Activated naive CD8-positive, alpha-beta T cell (primary cell): ENCODE measurements around the gene AGMAT.
"Not testable (repeated sequence)": the region's sequence is repeated elsewhere in the genome, so short reads cannot be mapped to it uniquely, and the experiment has no call there.

Experiments
- H3K27ac Mint-ChIP-seq: one replicate; pipeline ENCODE4 v1.8.0; 2021; ENCODE audit warnings: mixed read lengths
- H3K27me3 Mint-ChIP-seq: one replicate; pipeline ENCODE4 v1.8.0; 2021; ENCODE audit warnings: mixed read lengths
- H3K36me3 Mint-ChIP-seq: one replicate; pipeline ENCODE4 v1.8.0; 2021; ENCODE audit warnings: mixed read lengths
- H3K4me1 Mint-ChIP-seq: one replicate; pipeline ENCODE4 v1.8.0; 2021; ENCODE audit warnings: low read depth, mixed read lengths
- H3K4me3 Mint-ChIP-seq: one replicate; pipeline ENCODE4 v1.8.0; 2021; ENCODE audit warnings: mild to moderate bottlenecking, mixed read lengths
- H3K9me3 Mint-ChIP-seq: one replicate; pipeline ENCODE4 v1.8.0; 2021; ENCODE audit warnings: low read depth, mixed read lengths

Gene AGMAT

DNA sequence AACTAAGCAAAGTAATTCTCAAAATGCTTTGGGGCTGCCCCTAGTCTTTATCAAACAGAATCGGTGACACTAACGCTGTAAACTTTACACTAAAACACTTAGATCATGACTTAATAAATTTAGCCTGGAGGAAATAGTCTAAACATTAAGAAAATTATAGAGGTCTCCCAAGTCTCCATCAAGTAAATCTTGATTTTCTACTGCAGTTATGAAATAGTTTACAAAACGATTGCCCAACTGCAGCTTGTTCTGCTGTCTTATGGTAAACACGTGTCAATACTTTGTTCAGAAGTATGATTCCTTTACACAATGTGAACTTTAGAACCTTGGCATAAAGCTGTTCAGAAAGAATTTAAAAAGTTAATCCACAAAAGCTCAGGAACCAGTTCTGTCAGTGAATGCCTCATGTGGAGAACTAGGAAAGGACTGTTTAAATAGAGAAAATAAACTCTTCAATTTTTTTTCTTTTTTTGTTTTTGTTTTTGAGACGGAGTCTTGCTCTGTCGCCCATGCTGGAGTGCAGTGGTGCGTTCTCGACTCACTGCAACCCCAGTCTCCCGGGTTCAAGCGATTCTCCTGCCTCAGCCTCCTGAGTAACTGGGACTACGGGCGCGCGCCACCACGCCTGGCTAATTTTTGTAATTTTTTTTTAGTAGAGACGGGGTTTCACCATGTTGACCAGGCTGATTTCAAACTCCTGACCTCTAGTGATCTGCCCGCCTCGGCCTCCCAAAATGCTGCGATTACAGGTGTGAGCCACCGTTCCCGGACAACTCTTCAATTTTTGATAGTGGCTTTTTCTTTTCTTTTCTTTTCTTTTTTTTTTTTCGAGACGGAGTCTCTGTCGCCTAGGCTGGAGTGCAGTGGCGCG lies 34.0 kb upstream of the AGMAT start:
- Mint-ChIP-seq H3K4me1 (peaks cover 54% of the 10 kb centered on the region), H3K27me3 (no peaks in the 10 kb centered on the region), H3K36me3 (no peaks in the 10 kb centered on the region), H3K9me3 (no peaks in the 10 kb centered on the region), H3K27ac (peak overlapping the region; percentile 96), H3K4me3 (peak overlapping the region; percentile 97)

- H3K4me1 Mint-ChIP-seq = peaks cover 54% of the 10 kb centered on the region
- H3K4me3 Mint-ChIP-seq = peak overlapping the region; percentile 97
- H3K27me3 Mint-ChIP-seq = no peaks in the 10 kb centered on the region
- H3K9me3 Mint-ChIP-seq = no peaks in the 10 kb centered on the region
- peak overlapping the region; percentile 96 for H3K27ac Mint-ChIP-seq
- H3K36me3 Mint-ChIP-seq = no peaks in the 10 kb centered on the region
Measured at GRCh38 chr1:15618077-15618654, 33.3 kb upstream of the AGMAT start.

DNA sequence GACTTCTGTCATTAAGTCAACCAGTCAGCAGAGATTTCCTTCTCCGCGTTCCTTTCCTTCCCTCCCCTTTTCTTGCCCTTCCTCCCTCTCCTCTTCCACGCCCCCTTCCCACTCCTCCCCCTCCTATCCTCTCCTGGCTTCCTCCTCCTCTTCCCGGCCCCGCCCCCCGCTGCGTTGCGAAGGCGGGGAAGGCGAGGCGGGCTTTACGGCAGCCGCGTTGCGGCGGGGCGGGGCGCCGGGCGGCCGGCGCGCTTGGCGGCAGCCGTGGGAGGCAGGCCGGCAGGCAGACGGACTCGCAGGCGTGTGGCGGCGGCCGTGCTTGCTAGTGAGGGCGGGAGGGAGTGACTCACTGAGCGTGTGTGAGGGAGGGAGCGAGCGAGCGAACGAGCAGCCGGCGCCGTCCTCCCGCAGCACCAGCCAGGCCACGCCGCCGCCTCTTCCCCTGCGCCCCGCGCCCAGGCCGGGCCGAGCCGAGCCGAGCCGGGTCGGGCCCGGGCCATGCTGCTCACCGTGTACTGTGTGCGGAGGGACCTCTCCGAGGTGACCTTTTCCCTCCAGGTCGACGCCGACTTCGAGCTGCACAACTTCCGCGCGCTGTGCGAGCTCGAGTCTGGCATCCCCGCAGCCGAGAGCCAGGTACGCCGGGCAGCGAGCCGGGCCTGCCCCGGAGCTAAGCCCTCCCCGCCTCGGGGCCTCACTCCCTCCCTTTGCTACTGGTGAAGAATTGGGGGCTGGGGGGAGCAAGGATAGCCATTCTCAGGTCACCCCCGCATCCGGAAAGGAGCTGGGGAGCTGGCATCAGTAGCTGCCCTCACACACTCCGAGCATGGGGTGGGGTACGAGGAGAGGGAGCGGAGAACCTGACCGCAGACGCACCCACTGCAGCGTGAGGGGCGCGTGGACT lies 32.6 kb upstream of the AGMAT start, which contains the start of gene DDI2:
Gene DDI2 (plus strand): TSS at position 286 of the 904 bp plus-strand sequence. CDS start 213 bp downstream, at position 499.
- H3K27me3 Mint-ChIP-seq = no peaks in the 10 kb centered on the region
- peaks cover 47% of the 10 kb centered on the region for H3K4me1 Mint-ChIP-seq
- H3K27ac Mint-ChIP-seq = peak within 1 kb of the TSS; percentile 96
- H3K36me3 Mint-ChIP-seq = no peaks in the 10 kb centered on the region
- H3K4me3 Mint-ChIP-seq = peak within 1 kb of the TSS; percentile 97
- H3K9me3 Mint-ChIP-seq = no peaks in the 10 kb centered on the region

DNA sequence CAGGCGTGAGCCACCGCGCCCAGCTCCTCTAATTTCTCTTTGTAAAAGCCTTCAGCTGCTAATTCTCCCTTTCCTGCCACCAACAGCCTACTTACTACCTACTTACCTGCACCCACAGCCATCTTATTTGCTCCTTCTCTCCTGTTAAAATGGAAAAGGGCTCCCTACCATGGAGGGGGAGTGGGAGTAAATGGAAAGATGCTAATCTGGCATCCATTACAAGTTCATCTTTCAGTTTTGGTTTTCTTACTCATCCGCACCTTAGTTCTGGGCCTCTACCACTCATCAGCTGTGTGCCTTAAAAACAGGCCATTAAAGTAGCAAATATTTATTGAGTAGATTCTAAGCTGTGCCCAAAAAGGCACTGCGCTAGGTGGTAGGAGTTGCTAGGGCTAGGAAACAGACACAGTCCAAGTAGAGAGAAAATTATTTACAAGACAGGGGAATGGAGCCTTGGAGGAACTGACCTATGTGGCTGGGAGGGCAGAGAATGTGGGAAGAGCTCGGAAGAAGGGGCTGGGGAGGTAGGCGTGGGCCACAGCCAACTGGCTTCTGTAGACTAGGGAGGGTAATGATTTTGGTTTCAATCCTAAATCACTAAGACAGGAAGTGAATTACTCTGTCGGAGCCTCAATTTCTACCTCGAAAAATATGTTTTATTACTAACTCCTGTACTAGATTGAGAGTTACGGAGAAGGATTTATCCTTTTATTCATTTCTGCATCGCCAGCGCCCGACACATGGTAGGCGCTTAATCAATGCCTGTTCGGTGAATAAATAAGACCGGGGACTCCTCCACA lies 31.7 kb upstream of the AGMAT start:
- no peaks in the 10 kb centered on the region for H3K36me3 Mint-ChIP-seq
- H3K4me1 Mint-ChIP-seq = peaks cover 38% of the 10 kb centered on the region
- peak overlapping the region; percentile 97 for H3K4me3 Mint-ChIP-seq
- peak overlapping the region; percentile 91 for H3K27ac Mint-ChIP-seq
- no peaks in the 10 kb centered on the region for H3K27me3 Mint-ChIP-seq
- no peaks in the 10 kb centered on the region for H3K9me3 Mint-ChIP-seq

- no peaks in the 10 kb centered on the region for H3K36me3 Mint-ChIP-seq
- no peak overlapping the region for H3K4me3 Mint-ChIP-seq
- no peak overlapping the region for H3K27ac Mint-ChIP-seq
- H3K4me1 Mint-ChIP-seq = no peaks in the 10 kb centered on the region
- H3K9me3 Mint-ChIP-seq = no peaks in the 10 kb centered on the region
- H3K27me3 Mint-ChIP-seq = no peaks in the 10 kb centered on the region
Measured at GRCh38 chr1:15610167-15610566, 25.3 kb upstream of the AGMAT start.

GRCh38 chr1:15609631-15610030 lies 24.8 kb upstream of the AGMAT start:
- no peaks in the 10 kb centered on the region for H3K27me3 Mint-ChIP-seq
- no peaks in the 10 kb centered on the region for H3K4me1 Mint-ChIP-seq
- H3K9me3 Mint-ChIP-seq = no peaks in the 10 kb centered on the region
- no peak overlapping the region for H3K27ac Mint-ChIP-seq
- no peak overlapping the region for H3K4me3 Mint-ChIP-seq
- no peaks in the 10 kb centered on the region for H3K36me3 Mint-ChIP-seq

GRCh38 chr1:15605398-15606383 lies 20.8 kb upstream of the AGMAT start:
- H3K9me3 Mint-ChIP-seq = no peaks in the 10 kb centered on the region
- H3K27ac Mint-ChIP-seq = no peak overlapping the region
- no peak overlapping the region for H3K4me3 Mint-ChIP-seq
- no peaks in the 10 kb centered on the region for H3K36me3 Mint-ChIP-seq
- peaks cover 12% of the 10 kb centered on the region for H3K4me1 Mint-ChIP-seq
- no peaks in the 10 kb centered on the region for H3K27me3 Mint-ChIP-seq

GRCh38 chr1:15604400-15604799 lies 19.5 kb upstream of the AGMAT start:
- Mint-ChIP-seq H3K4me3 (peak overlapping the region; percentile 72), H3K4me1 (peaks cover 12% of the 10 kb centered on the region)
- H3K27me3 Mint-ChIP-seq, H3K9me3 Mint-ChIP-seq, H3K27ac Mint-ChIP-seq, H3K36me3 Mint-ChIP-seq: not testable (repeated sequence)

DNA sequence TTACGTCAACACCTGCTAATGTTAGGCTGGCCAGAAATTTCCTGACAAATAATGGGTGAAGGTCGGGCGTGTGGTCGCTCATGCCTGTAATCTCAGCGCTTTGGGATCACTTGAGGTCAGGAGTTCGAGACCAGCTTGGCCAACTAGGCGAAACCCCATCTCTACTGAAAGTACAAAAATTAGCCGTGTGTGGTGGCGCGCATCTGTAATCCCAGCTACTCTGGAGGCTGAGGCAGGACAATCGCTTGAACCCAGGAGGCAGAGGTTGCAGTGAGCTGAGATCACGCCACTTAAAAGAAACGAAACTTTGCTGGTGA lies 19.1 kb upstream of the AGMAT start:
- peaks cover 12% of the 10 kb centered on the region for H3K4me1 Mint-ChIP-seq
- not testable (repeated sequence) for H3K27ac Mint-ChIP-seq, H3K9me3 Mint-ChIP-seq, H3K27me3 Mint-ChIP-seq, H3K36me3 Mint-ChIP-seq
- H3K4me3 Mint-ChIP-seq = peak overlapping the region; percentile 72

DNA sequence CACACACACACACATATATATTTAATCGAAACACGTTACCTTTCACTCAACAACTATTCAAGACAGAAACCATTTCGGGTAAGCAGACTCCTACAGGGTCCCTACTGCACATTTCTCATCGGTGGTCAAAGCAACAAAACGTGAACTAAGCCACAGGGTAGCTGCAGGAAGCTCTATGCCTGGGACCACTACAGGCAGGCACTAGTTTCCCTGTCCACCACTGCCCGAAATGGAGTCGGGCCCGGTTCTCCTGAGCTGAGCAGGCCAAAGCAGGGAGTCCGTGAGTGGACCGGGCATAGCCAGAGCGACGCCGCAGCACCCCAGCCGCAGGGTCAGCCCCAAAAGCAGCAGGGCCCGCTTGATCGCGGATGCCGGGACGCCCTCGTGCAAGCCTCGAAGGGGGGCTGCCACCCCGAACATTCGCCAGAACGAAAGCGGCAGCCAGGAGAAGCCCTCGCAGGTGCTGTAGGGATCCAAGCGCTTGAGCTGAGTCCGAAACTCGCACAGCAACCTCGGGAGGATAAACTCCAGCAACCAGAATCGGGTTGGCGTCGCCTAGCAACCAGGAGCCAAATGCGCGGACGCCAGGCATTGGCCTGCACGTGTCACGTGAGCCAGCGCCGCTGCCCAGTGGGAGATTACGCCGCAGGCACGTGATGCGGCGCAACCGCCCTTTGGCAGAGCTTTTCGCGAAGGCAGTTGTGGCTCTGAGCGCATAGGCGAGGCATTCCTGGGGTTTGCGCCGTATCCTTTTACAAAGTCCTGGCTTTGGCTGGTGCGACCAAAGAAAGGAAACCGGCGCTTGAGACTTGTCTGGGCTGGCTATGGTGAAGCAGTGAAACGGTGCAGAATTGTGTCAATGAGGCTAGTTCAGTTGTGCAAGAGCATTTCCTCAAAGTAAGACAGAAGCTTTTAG lies 18.5 kb upstream of the AGMAT start:
- Mint-ChIP-seq H3K36me3 (no peaks in the 10 kb centered on the region), H3K27ac (no peak overlapping the region), H3K4me3 (peak overlapping the region; percentile 72), H3K27me3 (no peaks in the 10 kb centered on the region), H3K4me1 (peaks cover 12% of the 10 kb centered on the region), H3K9me3 (no peaks in the 10 kb centered on the region)

DNA sequence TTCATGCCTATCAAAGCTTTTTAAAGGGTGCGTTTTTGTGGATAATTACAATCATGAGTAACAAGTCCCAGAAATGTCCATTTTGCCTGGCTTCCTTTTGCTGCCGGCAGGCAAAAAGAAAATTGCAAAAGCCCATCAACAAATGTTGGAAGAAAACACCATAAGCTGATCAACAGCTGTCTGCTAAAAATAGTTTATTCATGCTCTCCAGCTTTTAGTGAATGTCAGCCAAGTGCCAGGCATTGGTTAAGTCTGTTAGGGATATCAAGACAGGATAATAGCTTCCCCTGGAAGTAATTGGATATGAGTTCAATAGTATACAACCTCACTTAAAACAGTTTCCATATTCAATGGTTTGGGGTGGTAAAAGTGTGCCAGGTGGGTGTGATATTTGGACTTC lies 13.6 kb upstream of the AGMAT start:
- Mint-ChIP-seq H3K4me3 (no peak overlapping the region), H3K27ac (no peak overlapping the region), H3K4me1 (peaks cover 5% of the 10 kb centered on the region), H3K9me3 (no peaks in the 10 kb centered on the region), H3K36me3 (no peaks in the 10 kb centered on the region), H3K27me3 (no peaks in the 10 kb centered on the region)

DNA sequence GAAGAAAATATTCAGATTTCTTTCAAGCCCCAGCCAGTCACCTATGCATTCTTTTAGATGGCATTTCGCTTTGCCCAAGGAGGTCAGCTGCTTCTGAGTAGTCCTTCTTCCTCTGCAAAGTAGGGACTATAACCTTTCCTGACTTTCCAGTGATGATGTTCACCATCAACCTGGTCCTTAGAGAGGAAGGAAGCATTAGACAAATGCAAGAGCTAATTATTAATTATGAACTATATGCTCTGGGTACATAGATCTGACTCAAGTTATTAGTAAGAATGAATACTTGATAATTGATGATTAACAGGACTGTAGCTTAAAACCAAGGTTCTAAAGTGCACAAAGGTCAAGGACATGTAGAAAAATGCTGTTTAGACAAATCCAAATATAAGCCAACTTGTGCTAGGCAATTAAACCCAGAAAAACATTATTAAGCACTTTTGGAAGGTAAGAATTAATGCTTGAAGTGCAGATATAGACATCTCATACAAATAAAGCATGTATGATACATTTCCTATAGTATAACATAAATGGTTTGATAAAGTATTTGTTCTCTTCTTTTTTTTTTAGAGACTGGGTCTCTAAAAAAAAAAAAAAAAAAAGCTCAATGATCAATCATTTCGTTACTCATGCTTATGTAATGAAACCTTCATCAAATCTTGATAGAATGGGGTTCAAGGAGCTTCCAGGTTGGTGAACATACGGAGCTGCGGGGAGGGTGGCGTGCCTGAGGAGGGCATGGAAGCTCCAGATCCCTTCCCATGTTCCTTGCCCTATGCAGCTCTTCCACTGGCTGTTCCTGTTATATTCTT lies 11.2 kb upstream of the AGMAT start:
- Mint-ChIP-seq H3K36me3 (no peaks in the 10 kb centered on the region), H3K27ac (no peak overlapping the region), H3K4me3 (no peak overlapping the region), H3K4me1 (no peaks in the 10 kb centered on the region), H3K9me3 (no peaks in the 10 kb centered on the region), H3K27me3 (no peaks in the 10 kb centered on the region)
